HFFc6 (cell line): Measurements from ENCODE around the gene TMEM59. TPM values are rescaled to one million over a fixed set of nuclear protein-coding genes. Genes with fewer than 3 reads are reported as not detected.
A peak's percentile ranks its signal among the peaks of the same experiment; 100 is the strongest.

Source experiments
- DNase-seq: peaks from one replicate; pipeline ENCODE4 v3.0.0-alpha.2; 2018
- H3K27ac Mint-ChIP-seq: 2 replicates; pipeline ENCODE4 v1.8.0; 2020; ENCODE audit warnings: mild to moderate bottlenecking, mixed read lengths
- H3K27me3 Mint-ChIP-seq: 2 replicates; pipeline ENCODE4 v1.8.0; 2021; ENCODE audit warnings: mild to moderate bottlenecking, moderate library complexity, mixed read lengths; ENCODE audit not compliant: insufficient read depth
- H3K36me3 Mint-ChIP-seq: 2 replicates; pipeline ENCODE4 v1.8.0; 2021; ENCODE audit warnings: low read depth, mixed read lengths
- H3K4me1 Mint-ChIP-seq: 2 replicates; pipeline ENCODE4 v1.8.0; 2020; ENCODE audit warnings: low read depth, mixed read lengths
- H3K4me3 Mint-ChIP-seq: 2 replicates; pipeline ENCODE4 v1.8.0; 2020; ENCODE audit warnings: mild to moderate bottlenecking, moderate library complexity, mixed read lengths
- H3K9me3 Mint-ChIP-seq: 2 replicates; pipeline ENCODE4 v1.8.0; 2020; ENCODE audit warnings: mild to moderate bottlenecking, mixed read lengths
- CTCF ChIP-seq: fragments of 200-600 bp; sonication (generic); IDR thresholded peaks from 2 replicates; pipeline ENCODE4 v1.5.0; 2021; ENCODE audit warnings: antibody characterized with exemption, mild to moderate bottlenecking
- total RNA-seq, 6 experiments: library from RNA; stranded (reverse); fragmentation: NEBNext Ultra II Directional; extraction: Animal tissue kit (Norgen Biotek cat#: 25700); gene quantifications; 2 replicates in 1 of 6; 3 replicates in 5 of 6; pipeline ENCODE4 v1.2.3, GENCODE V29; 2021

The TMEM59 gene
- total RNA-seq, 6 experiments from 2014 or later, result 282 to 460 (median 348) TPM

- H3K4me3 Mint-ChIP-seq, result no peak overlapping the region
- H3K4me1 Mint-ChIP-seq, result peaks cover 11% of the 10 kb centered on the region; the same call in 1 of the 2 replicates
- peaks cover 23% of the 10 kb centered on the region for H3K27me3 Mint-ChIP-seq
- no peaks in the 10 kb centered on the region for H3K9me3 Mint-ChIP-seq
- H3K36me3 Mint-ChIP-seq, result no peaks in the 10 kb centered on the region
- no peak for TF ChIP-seq CTCF
- no peak overlapping the region for H3K27ac Mint-ChIP-seq
- DNase-seq, result no peak
These were observed 34.4 kb downstream of the TMEM59 start for GRCh38 chr1:54018635-54019034.

- Mint-ChIP-seq H3K4me3 (no peak within 1 kb of the TSS), H3K27ac (no peak within 1 kb of the TSS), H3K9me3 (no peaks in the 10 kb centered on the region), H3K4me1 (peaks cover 11% of the 10 kb centered on the region; the same call in 1 of the 2 replicates), H3K27me3 (peaks cover 29% of the 10 kb centered on the region), H3K36me3 (no peaks in the 10 kb centered on the region)
- TF ChIP-seq CTCF, result no peak
- DNase-seq, result no peak
These were observed 35.0 kb downstream of the TMEM59 start, which contains the start of gene LDLRAD1 for GRCh38 chr1:54017979-54018378. LDLRAD1 (minus strand) TSS chr1:54018186; CDS start chr1:54018112, 74 bp downstream.

- DNase-seq, result peak; percentile 15
- Mint-ChIP-seq H3K4me1 (peaks cover 11% of the 10 kb centered on the region; the same call in 1 of the 2 replicates), H3K27ac (no peak overlapping the region), H3K4me3 (no peak overlapping the region), H3K9me3 (no peaks in the 10 kb centered on the region), H3K36me3 (no peaks in the 10 kb centered on the region), H3K27me3 (peaks cover 35% of the 10 kb centered on the region)
- no peak for TF ChIP-seq CTCF
These were observed 36.4 kb downstream of the TMEM59 start for GRCh38 chr1:54016343-54017282.

- DNase-seq, result no peak
- Mint-ChIP-seq H3K4me3 (no peak overlapping the region), H3K9me3 (no peaks in the 10 kb centered on the region), H3K4me1 (peaks cover 11% of the 10 kb centered on the region; the same call in 1 of the 2 replicates), H3K27ac (no peak overlapping the region), H3K36me3 (no peaks in the 10 kb centered on the region), H3K27me3 (peaks cover 42% of the 10 kb centered on the region)
- TF ChIP-seq CTCF, result no peak
These were observed 38.9 kb downstream of the TMEM59 start for GRCh38 chr1:54014009-54014629.

DNA sequence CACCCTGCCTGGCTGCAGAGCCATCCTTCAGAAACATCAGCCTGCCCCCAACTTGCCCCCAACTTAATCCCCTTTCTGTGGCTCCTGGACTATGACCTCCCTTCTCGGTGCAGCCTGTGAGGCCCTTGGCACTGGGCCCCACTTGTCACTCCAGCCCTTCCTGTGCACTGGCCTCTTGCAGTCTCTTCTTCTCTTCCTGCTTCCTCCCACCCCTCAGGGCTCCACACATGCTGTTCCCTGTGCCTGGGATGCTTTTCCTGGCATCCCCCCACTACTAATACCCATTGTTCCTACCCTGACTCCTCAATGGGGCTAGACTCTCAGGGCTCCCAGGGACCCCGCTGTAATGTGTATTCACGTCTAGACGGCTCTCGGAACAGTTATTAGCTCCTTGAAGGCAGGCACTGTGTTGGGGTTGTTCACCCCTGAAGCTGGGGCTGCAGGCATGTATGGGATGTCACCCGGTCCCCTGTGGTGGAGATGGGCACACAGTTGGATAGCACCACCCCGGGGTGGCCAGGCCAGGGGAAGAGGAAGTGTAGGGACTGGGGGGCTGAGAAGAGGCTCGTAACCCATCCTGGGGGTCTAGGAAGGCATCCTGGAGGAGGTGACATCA lies 39.5 kb downstream of the TMEM59 start:
- TF ChIP-seq CTCF, result no peak
- Mint-ChIP-seq H3K9me3 (no peaks in the 10 kb centered on the region), H3K36me3 (no peaks in the 10 kb centered on the region), H3K27me3 (peaks cover 43% of the 10 kb centered on the region), H3K4me3 (no peak overlapping the region), H3K4me1 (peaks cover 11% of the 10 kb centered on the region; the same call in 1 of the 2 replicates), H3K27ac (no peak overlapping the region)
- no peak for DNase-seq
